ENCODE data around the gene RNF214. TPM values are rescaled to one million over a fixed set of nuclear protein-coding genes. Genes with fewer than 3 reads are reported as not detected.
"Not testable (repeated sequence)": the region's sequence is repeated elsewhere in the genome, so short reads cannot be mapped to it uniquely, and the experiment has no call there.

The RNF214 gene
- polyA plus RNA-seq, 3 donors: 6.4 to 13.8 (median 7.8) TPM

DNA sequence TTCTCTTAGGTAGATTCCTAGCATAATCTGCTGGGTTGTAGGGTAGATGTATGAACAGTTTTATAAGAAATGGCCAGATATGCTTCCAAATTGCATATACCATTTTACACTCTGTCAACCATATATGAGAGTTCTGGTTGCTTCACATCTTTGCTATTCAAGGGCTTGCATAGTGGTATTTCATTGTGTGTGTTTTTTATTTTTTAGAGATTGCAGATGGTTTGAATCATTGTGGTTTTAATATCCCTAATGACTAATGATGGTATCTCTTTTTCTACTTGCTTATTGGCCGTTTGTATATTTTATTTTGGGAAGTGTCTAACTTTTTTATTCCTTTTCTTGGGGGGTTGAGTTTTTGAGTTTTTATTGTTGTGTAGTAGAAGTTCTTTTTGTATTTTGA, 26.9 kb downstream of the RNF214 start:
- Histone ChIP-seq H3K9me3 (replicated peaks in 1 of 2; ENCODE audit: control insufficient read depth in 1 of 2, insufficient read depth in 1 of 2, low read length in 2 of 2) (no peaks in the 10 kb centered on the region), H3K79me2 (ENCODE audit: insufficient read depth, low read length) (no peaks in the 10 kb centered on the region), H2AFZ (ENCODE audit: insufficient read depth, low read depth, low read length, poor library complexity, severe bottlenecking) (no peak overlapping the region), H3K4me3 (replicated peaks in 1 of 3; ENCODE audit: low read depth in 2 of 3, low read length in 3 of 3) (no peak overlapping the region), H4K20me1 (ENCODE audit: insufficient read depth, low read length) (no peaks in the 10 kb centered on the region), H3K4me2 (replicated peaks; ENCODE audit: extremely low read depth, low read length, poor library complexity, severe bottlenecking) (no peak overlapping the region), H3K36me3 (replicated peaks in 1 of 2; ENCODE audit: control insufficient read depth in 1 of 2, insufficient read depth in 2 of 2, low read length in 2 of 2) (peaks cover 30 to 70% of the 10 kb centered on the region in 2 donors), H3K9ac (ENCODE audit: insufficient read depth, low read length, poor library complexity, severe bottlenecking) (no peak overlapping the region), H3K27me3 (ENCODE audit: control insufficient read depth in 2 of 2, insufficient read depth in 2 of 2, low read length in 2 of 2) (no peaks in the 10 kb centered on the region), H3K4me1 (ENCODE audit: control insufficient read depth in 1 of 2, insufficient read depth in 2 of 2, low read length in 2 of 2) (no peaks in the 10 kb centered on the region), H3K27ac (ENCODE audit: low read depth in 1 of 2, low read length in 2 of 2) (no peak overlapping the region)
- Mint-ChIP-seq H3K27me3 (ENCODE audit: low read depth in 3 of 3) (peaks cover 0 to 1% (median 0%) of the 10 kb centered on the region in 3 donors), H3K4me3 (no peak overlapping the region), H3K9me3 (peaks cover 0 to 3% (median 0%) of the 10 kb centered on the region in 7 donors), H3K27ac (no peak overlapping the region), H3K4me1 (no peaks in the 10 kb centered on the region), H3K36me3 (peaks cover 56 to 62% of the 10 kb centered on the region in 2 donors)
- no peak for DNase-seq
- no CpG with 5 or more reads among the region's 1 CpG for WGBS (ENCODE audit: insufficient coverage)
- intact Hi-C loops (cut with micrococcal nuclease): no loop called here
- TF ChIP-seq, protein P1, sequence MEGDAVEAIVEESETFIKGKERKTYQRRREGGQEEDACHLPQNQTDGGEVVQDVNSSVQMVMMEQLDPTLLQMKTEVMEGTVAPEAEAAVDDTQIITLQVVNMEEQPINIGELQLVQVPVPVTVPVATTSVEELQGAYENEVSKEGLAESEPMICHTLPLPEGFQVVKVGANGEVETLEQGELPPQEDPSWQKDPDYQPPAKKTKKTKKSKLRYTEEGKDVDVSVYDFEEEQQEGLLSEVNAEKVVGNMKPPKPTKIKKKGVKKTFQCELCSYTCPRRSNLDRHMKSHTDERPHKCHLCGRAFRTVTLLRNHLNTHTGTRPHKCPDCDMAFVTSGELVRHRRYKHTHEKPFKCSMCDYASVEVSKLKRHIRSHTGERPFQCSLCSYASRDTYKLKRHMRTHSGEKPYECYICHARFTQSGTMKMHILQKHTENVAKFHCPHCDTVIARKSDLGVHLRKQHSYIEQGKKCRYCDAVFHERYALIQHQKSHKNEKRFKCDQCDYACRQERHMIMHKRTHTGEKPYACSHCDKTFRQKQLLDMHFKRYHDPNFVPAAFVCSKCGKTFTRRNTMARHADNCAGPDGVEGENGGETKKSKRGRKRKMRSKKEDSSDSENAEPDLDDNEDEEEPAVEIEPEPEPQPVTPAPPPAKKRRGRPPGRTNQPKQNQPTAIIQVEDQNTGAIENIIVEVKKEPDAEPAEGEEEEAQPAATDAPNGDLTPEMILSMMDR (IDR thresholded peaks at IDR 0.05): no peak

DNA sequence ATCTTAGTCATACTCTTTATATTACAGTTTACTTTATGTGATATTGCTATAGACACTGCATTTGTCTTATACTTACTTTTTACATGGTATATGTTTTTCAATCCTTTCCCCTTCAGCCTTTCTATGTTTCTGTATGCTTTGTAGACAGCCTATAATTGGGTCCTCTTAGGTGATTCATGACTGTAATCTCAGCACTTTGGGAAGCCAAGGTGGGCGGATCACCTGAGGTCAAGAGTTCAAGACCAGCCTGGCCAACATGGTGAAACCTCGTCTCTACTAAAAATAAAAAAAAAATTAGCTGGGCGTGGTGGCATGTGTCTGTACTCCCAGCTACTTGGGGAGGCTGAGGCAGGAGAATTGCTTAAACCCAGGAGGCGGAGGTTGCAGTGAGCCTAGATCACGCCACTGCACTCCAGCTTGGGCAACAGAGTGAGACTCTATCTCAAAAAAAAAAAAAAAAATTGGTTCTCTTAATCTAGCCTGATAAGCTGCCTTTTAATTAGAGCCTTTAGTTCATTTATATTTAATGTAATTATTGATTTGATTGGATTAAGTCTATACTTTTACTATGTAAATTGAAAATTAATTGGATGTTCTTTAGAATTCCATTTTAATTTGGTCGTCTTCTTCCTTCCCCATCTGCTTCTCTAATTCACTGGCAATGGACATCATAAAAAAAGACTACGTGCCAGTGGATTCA, 32.3 kb downstream of the RNF214 start:
- H3K27me3 ChIP-seq (ENCODE audit: control insufficient read depth in 2 of 2, insufficient read depth in 2 of 2, low read length in 2 of 2); DNase-seq; H3K9me3 ChIP-seq (replicated peaks in 1 of 2; ENCODE audit: control insufficient read depth in 1 of 2, insufficient read depth in 1 of 2, low read length in 2 of 2); H3K9ac ChIP-seq (ENCODE audit: insufficient read depth, low read length, poor library complexity, severe bottlenecking); H3K4me3 Mint-ChIP-seq; H3K4me3 ChIP-seq (replicated peaks in 1 of 3; ENCODE audit: low read depth in 2 of 3, low read length in 3 of 3); H3K4me1 Mint-ChIP-seq; H3K27me3 Mint-ChIP-seq (ENCODE audit: low read depth in 3 of 3); H3K27ac Mint-ChIP-seq; H3K4me1 ChIP-seq (ENCODE audit: control insufficient read depth in 1 of 2, insufficient read depth in 2 of 2, low read length in 2 of 2); H4K20me1 ChIP-seq (ENCODE audit: insufficient read depth, low read length); H3K4me2 ChIP-seq (replicated peaks; ENCODE audit: extremely low read depth, low read length, poor library complexity, severe bottlenecking); H3K27ac ChIP-seq (ENCODE audit: low read depth in 1 of 2, low read length in 2 of 2); H3K9me3 Mint-ChIP-seq; H2AFZ ChIP-seq (ENCODE audit: insufficient read depth, low read depth, low read length, poor library complexity, severe bottlenecking); intact Hi-C loops (cut with micrococcal nuclease); H3K79me2 ChIP-seq (ENCODE audit: insufficient read depth, low read length): not testable (repeated sequence)
- H3K36me3 ChIP-seq (replicated peaks in 1 of 2; ENCODE audit: control insufficient read depth in 1 of 2, insufficient read depth in 2 of 2, low read length in 2 of 2): peaks cover 19 to 61% of the 10 kb centered on the region in 2 donors
- peaks cover 45 to 64% of the 10 kb centered on the region in 2 donors for H3K36me3 Mint-ChIP-seq
- 100% methylated on average over 4 of the region's 7 CpGs for WGBS (ENCODE audit: insufficient coverage)
